NCI-H774 (cell line): ENCODE data around the gene NPR2.

ENCODE experiments used
- DNase-seq: peaks from one replicate; lab custom pipeline; 2025; lab: John Stamatoyannopoulos, UW

The NPR2 gene

DNA sequence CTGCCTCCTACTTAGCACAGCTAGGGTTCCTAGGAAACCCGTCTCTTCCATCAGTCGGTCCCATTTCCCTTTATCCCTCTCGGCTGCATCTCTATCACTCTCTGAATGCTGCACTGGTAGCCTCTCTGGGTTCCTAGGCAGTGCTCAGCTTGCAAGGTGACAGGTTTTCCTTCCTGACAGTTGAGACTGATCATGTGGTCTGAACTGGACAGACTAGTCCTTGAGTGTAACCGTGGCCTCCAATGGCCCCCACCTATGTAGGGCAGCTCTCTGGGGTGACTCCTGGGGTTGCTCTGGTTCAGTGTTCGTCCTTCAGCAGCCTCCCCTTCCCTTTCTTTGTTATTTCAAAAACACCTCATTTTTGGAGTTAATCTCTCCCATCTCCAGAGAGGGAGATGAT, 41.4 kb downstream of the NPR2 start:
- DNase-seq, result no peak

DNA sequence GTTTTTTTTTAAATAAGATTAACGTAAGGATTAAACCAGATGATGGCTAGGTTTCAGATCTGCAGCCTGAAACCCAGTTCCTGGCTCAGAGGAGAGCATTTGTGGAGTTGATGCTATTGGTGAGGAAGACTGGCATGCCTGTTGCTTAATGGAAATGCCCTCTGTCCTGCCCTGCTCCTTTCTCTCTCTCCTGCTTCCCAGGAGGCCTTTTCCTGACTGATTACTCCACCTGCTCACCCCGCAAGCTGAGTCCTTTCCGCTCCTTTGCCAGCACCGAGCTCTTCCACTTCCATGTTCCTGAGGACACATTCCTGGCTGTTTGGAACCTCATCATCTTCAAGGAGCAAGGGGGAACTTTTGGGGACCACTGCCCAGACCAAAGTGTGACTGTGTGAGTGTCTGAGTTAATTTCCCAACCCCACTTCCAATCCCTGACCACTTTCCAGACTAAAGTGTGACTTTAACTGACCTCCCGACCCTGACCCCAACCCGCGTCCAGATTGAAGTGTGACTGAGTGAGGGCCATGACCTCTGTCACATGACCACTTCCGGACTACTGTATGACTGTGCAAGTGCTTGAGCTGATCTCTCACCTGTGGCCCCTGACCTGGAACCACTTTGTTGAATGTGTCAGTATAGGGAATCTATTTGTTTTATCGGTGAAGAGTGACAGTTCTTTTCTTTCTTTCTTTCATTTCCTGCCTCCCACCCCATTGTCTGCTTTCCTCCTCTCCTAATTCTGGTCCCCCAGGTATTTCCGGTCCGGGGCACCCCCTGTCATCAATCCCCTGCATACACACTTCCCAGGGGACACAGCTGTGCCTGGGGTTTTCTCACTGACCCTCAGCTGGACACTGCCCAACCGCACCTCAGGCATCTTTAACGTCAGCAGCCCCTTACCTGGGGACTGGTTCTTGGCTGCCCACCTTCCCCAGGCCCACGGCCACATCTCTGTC, 43.1 kb downstream of the NPR2 start:
- DNase-seq, result no peak

DNA sequence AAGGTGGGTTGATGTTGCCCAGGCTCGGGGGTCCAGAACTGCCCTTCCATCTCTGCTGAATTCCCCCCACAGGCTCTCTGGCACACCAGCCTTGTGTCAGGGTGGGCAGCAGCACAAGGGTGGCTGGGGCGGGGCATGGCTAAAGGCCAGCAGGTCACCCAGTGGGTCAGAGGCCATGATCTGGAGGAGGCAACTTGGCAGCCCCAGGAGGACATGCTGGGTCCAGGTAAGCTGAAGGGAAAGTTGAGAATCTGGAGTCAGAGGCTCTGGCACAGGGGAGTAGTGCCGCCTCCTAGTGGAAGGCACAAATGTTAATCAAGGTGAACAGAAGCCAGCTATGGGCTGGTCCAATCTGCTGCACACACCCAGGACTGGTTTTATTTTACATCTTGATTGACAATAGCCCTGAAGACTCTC, 43.8 kb downstream of the NPR2 start:
- DNase-seq, result no peak

DNA sequence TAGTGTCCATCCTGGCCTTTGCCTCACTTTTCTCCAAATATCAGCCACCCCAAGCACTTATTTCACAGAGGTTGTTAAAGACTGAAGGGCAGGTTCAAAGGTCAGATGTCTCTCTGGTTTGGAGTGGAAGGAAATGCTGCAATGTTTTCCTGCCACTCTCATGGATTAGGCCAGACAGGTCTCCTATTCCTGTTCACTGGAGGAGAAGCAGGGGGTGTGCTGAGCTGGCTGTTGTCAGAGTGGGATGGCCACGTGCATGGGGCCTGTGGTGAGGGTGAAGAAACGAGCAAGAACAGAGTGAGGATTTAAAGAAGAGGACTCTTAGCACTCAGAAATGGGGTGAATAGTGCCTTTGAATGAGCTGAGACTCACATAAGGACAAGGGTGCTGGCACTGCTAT, 44.4 kb downstream of the NPR2 start:
- no peak for DNase-seq

DNA sequence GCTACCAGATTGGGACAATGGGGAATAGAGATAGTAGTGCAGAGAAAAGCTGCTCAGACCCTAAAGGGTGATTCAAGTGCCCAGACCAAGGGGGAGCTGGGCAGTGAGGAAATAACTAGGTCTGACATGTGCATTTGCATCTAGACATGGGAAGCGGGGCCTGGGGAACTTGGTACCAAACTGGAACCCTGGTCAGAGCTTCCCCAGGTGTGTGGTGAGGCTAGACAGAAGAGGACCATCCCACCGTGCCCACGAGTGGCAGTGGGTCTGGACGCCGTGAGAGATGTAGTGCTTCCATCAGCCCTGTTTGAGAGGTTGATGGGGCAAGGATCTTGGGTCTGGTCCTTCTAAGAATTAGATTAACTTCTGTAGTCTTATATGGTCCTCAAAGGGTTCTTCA, 45.2 kb downstream of the NPR2 start:
- no peak for DNase-seq

DNA sequence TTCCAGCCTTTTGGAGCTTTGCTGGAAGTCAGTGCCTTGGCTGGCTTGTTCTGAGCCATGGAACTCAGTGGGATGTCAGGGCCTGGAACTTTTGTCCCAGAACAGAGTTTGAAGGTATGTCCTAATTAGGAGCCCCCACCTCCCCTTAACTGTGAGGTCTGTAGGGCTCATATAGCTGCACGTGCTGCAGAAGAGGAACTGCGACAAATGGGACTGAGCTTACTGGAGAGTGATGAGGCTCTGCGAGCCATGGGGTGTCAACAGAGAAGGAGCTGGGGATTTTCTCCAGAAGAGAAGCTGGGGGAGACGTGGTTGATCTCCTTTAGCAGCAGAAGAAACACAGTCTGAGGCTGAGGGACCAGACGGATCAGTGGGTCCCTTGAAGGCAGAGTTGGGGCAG, 48.5 kb downstream of the NPR2 start:
- DNase-seq, result no peak

DNA sequence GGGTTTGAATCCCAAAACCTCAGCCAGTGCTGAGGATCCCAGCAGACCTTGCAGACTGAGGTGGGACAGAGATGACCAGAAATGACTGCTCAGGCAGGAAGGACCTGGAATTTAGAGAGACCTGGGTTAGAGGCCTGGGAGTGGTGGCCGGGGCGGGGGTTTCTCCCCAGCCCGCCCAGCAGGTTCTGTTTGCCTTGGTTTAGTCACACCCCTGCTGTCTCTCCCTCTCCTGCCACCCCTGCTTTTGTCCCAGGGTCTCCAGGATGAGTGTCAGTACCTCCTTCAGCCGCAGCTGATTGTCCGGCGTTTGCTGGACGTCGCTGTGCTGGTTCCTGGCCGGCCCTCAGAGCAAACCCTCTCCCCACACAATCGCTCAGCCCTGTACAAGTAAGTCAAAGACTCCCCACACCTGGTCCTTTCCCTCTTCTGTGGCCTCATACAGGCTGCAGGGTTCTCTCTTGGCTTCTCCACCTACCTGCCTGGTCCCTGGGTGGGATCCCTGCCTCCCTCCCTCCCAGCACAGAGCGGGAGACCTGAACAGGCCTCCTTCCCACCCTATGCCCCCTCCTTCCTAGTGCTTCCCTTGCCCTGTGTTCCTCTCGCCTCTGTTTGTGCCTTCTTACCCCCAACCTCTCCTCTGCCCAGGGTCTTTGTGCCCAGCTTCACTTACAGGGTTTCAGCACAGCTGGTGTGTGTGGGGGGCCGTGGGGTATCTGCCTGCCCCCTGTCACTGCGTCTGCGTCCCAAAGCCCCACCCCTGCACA, 49.7 kb downstream of the NPR2 start:
- DNase-seq, result no peak

DNA sequence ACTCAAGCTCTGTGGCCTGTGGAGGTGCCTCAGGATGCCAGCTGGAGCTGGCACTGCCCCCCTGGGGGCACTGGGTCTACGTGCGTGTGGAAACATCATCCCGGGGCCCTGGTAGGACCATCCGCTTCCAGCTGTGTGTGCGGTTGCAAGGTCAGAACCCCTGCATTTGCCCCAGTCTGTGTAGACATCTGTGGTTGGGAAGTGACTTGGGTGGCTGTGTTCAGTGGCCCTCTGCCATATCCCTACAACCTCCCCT, 50.2 kb downstream of the NPR2 start:
- DNase-seq, result no peak

DNA sequence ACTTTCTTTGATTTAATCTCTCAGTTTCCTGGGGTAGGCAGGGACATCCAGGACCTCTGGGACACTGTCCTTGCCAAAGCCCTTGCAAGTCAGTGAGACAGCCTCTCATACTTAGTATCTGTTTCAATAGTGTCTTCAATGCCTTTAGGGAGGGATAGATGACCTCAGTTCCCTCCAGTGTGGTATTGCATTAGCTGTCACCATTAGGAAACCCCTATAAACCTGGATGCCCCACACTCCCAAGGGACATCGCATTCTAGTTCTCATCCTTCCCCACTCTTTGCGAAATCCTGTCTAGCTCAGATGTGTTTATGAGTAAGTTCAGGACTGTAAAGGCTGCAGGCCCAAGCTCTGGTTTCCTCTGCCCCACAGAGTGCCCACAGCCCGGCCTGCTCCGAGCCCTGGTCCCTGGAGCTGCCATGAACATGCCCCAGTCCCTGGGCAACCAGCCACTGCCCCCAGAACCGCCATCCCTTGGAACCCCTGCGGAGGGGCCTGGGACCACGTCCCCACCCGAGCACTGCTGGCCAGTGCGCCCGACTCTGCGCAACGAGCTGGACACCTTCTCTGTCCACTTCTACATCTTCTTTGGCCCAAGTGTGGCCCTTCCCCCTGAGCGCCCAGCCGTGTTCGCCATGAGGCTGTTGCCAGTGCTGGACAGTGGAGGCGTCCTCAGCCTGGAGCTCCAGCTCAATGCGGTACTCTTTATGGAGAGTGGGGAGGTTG, 50.8 kb downstream of the NPR2 start:
- no peak for DNase-seq

DNA sequence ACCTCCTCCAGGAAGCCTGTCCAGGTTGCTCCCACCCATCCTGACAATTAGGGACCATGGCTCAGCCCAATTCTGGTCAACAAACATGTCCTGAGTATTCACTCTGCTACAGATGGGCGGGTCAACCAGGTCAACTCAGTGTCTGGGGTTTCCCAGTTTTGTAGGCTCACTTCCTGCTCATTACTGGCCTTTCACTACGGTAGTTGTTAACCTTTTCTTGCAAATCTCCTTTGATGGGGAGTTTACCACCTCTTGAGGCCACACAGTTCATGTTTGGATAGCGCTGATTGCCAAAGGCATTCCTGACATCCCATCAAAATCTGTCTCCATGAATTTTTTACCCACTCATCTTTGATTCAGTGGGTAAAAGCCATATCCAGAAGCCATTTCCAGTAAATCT, 51.4 kb downstream of the NPR2 start:
- no peak for DNase-seq

DNA sequence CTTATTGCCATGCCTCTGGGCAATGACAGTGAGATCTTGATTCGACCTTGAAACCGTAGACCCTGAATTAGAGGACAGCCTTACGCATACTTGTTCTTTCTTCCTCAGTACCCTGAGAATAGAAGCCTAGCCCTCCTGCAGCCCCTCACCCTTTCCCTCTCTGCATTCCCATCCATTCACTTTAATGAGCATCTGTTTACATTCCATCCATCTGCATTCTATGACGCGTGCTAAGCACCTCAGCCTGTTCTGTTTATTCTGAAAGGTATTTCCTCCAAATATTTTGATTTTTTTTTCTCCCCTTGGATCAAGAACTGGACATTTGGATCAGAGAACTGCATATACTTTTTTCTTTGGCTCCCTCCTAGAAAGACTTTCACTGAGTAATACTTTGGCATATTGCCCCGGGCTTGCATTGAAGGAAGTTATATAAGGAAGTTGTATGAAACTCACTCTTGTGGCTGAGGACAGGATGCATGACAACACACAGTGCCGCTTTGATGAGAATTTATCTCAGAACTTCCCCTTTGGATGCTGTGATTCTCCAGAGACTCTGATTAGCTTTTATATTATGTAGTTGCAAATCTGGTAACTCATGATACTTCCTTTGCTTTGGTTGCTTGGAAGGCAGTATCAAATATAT, 53.4 kb downstream of the NPR2 start:
- DNase-seq, result no peak

DNA sequence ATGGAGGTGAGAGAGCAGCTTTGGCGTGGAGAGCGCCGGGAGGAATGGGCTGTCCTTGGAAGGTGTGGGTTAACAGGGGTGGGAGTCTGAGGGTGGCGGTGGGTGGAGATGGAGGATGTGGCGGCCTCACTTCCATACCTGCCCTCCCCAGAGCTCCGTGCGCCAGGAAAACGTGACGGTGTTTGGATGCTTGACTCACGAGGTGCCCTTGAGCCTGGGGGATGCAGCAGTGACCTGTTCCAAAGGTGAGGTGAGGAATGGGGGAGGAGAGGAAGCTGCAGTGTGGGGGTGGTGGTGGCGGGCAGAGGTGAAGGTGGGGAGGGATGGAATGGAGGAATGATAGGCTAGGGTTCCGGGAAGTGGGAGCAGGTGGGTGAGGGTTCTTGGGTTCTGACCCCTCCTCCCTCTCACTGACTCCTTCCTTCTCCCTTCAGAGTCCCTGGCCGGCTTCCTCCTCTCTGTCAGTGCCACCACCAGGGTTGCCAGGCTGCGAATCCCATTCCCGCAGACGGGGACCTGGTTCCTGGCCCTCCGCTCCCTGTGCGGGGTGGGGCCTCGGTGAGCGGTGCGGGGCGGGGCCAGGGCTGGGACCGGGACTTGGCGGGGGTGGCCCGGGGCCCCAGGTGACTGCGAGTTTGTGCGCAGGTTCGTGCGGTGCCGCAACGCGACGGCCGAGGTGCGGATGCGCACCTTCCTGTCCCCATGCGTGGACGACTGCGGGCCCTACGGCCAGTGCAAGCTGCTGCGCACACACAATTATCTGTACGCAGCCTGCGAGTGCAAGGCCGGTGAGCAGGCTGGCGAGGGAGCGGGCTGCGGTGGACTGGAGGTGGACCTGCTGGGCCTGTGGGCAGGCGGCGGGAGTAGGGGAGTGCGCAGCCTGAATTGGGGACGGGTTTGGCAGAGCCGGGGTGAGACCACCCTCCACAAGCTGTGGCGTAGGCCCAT, 54.7 kb downstream of the NPR2 start:
- DNase-seq, result no peak

DNA sequence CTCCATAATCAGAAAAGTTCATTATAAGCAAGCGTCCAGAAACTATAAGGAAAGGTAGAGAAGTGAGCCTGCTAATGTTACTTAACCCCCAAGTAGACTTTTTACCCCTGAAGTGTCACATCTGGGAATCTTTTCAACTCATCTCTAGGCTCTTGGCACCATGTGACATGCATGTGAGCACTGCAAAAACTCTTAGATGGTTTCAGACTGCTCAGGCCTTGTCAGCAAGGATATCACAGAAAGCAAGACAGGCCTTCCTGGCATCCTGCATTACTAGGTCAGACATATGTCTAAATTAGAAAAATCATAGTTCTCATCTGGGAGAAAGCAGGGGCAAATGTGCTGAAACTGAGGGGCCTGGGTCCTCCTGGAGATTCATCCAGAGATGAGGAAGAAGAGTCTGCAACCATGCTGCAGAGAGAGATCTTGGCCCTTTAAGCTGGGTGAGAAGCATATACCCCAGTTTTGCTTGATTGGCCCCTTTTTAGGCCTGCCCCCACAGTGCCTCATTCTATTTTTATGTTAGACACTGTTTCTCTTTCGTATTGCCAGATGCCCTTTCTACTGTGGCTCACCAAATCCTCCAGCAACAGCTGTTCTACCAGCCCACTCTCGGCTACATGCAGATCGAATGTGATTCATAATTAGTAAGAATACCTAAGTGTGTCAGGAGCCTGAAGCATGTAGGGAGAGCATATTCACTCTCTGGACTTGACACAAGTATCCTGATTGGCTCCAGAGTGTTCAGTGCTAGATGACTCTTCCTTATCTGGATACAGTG, 56.6 kb downstream of the NPR2 start:
- DNase-seq, result no peak

DNA sequence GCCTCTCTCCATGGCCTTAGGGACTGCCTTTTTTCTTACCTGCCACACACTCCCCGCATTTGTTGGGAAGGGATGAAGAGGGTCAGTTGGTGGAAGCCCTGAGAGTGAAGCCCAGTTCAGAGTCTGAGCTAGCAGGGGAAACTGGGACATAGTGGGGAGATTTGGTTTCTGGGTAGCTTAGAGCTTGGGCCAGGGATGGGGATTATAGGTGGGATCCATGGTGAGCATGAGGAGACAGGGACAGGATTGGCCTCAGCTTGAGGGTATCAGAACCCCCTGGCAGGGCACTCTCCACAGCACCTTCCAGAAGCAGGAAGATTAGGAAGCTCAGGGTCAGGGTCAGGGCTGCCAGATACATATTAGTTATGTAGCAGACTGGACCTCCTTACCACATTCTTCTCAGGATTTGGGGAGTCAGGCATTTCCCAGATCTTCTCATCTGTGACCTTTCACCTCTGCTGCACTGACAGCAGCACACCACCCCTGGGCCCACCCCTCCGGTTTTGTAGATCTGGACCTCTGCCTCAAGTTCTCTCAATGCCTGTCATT, 61.0 kb downstream of the NPR2 start:
- DNase-seq, result no peak

DNA sequence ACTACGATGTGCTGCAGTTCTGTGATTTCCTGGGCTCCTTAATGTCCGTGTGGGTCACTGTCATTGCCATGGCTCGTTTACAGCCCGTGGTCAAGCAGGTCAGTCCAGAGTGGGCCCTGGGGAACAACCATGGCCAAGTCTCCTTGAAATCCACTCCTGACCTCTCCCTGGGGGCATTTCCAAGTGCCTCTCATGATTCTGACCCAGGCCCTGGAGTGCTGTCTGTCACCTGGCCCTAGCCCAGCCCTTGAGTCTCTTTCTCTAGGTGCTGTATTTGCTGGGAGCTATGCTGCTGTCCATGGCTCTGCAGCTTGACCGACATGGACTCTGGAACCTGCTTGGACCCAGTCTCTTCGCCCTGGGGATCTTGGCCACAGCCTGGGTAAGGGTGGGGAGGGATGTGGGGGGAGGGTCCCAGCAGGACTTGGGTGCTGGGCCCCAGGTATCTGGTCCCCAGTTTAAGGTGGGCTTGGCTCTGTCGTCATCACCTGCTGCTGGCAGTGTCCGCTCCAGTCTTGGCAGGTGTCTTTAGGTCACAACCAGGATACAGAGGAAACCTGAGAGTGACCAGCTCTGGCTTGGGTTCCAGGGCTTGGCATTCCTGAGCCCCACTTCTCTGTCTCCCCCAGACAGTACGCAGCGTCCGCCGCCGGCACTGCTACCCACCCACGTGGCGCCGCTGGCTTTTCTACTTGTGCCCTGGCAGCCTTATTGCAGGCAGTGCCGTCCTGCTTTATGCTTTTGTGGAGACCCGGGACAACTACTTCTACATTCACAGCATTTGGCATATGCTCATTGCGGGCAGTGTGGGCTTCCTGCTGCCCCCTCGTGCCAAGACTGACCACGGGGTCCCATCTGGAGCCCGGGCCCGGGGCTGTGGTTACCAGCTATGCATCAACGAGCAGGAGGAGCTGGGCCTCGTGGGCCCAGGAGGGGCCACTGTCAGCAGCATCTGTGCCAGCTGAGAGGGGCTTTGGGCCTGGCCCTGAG, 61.8 kb downstream of the NPR2 start:
- DNase-seq, result no peak

DNA sequence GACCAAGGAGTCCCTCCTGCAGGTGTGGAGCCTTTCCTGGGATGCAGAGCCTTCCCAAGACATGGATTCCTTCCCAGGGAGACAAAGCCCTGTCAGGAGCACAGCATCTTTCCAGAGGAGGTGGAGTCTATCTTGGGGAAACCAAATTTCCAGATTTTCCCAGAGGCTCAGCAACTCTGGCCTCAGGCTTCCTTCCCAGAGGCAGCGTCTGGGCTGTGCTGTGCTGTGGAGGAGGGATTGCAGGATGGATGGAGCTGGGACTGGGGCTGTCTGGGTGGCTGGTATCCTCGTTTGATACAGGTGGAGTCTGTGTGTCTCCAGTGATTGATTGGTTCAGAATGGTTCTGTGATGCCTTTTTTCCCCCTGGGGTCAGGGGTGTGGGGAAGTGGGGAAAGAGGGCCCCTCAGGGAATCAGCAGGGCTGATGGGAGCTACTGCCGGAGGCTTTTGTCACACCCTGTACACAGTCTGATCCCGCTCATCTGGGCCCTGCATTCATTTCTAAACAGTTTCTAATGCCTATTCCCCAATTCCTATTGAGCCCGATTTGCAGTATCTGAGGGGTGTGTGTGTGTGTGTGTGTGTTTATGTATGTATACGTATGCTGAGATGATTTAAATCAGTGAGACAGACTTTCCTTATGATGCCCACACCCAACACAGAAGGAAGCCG, 62.8 kb downstream of the NPR2 start:
- DNase-seq, result no peak

DNA sequence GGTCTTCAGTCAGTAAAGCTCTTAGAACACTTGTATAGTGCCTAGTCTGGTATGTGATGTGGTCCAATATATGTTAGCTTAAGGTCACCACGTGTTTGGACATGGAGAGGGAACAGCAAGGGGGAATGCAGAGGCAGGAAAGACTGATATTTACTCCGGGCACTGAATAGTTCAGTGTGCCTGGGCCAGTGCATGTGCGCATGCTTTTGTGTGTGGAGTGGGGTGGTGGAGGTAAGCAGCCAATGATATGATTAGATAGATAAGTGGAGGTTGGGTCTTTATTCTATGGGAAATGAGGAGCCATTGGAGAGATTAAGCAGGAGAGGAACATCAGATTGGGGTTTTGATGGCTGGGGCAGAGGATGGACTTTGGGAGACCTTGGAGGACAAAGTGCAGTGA, 64.8 kb downstream of the NPR2 start:
- no peak for DNase-seq

DNA sequence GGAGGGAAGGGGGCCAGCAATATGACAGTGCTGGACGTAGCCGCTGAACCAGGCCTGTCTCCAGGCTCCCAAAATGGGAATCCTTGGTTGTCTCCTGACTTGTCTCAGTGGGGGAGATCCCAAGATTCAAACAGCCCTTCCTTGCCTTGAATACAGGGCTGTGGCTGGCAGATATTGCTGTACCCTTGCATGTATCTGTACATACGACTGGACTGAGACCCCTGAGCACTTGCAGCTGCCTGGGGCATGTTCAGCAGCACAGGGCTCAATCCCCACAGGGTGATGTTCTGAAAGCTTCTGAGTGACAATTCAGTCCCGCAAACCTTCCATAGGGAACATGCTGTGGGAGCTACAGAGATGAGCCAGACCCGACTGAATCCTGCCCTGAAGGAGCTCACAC, 65.5 kb downstream of the NPR2 start:
- DNase-seq, result no peak
